Measurements from ENCODE around the gene TRDMT1.

Gene TRDMT1

GRCh38 chr10:17228091-17229015, 26.9 kb upstream of the TRDMT1 start, which contains the start of gene VIM:
Gene VIM (plus strand): TSS chr10:17228241. CDS start chr10:17229423, 1,182 bp downstream.
- TF ChIP-seq CTCF (IDR thresholded peaks at IDR 0.05; ENCODE audit: control extremely low read depth, extremely low read depth, low read depth, missing control alignments) = no peak
- POLR2A ChIA-PET = interaction anchor here (0.6 kb wide), 1 partner anchor 411 kb away, joined by 4 read pairs; the partner anchor contains the start of gene RSU1
- CTCF ChIA-PET = interaction anchor here (1.0 to 2.4 kb wide), 4 partner anchors 9 to 27 kb away, joined by 3 to 8 read pairs (median 6); partner anchors contain the start of gene TRDMT1
- DNase-seq (ENCODE audit: extremely low spot score) = peak; percentile 58

GRCh38 chr10:17227367-17228090, 26.1 kb upstream of the TRDMT1 start:
- peak; percentile 48 for DNase-seq (ENCODE audit: extremely low spot score)
- TF ChIP-seq CTCF (IDR thresholded peaks at IDR 0.05; ENCODE audit: control extremely low read depth, extremely low read depth, low read depth, missing control alignments) = no peak
- ChIA-PET CTCF (interaction anchor here (1.0 to 1.7 kb wide), 4 partner anchors 8 to 17 kb away, joined by 3 to 6 read pairs (median 3); no protein-coding TSS in a partner anchor), POLR2A (no interaction called here)

DNA sequence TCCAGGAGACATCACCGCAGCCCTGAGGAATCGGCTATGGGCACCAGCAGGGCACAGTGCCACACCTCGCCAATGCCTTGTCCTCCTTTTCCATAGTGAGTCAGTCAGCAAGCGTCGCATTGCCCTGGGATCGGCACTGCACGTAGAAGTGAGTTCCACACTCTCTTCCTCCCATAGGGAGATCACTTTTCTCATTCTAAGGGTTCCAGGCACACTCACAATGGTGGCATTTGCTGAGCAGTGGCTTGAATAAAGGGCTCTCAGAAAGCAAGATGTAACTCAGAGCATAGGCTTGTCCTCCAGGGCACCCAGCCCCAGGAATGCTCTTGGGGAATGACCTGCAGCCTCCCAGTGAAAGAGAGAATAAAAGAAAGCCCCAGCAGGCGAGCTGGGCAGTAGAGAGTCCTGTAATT, 25.4 kb upstream of the TRDMT1 start:
- ChIA-PET CTCF (interaction anchor here (1.0 to 1.4 kb wide), 3 partner anchors 11 to 18 kb away, joined by 3 read pairs; no protein-coding TSS in a partner anchor), POLR2A (no interaction called here)
- TF ChIP-seq CTCF (IDR thresholded peaks at IDR 0.05; ENCODE audit: control extremely low read depth, extremely low read depth, low read depth, missing control alignments) = no peak
- no peak for DNase-seq (ENCODE audit: extremely low spot score)

- no peak for DNase-seq (ENCODE audit: extremely low spot score)
- CTCF ChIA-PET = no interaction called here
- TF ChIP-seq CTCF (IDR thresholded peaks at IDR 0.05; ENCODE audit: control extremely low read depth, extremely low read depth, low read depth, missing control alignments) = no peak
- POLR2A ChIA-PET = no interaction called here
Observed at GRCh38 chr10:17225808-17226207, 24.3 kb upstream of the TRDMT1 start.

- CTCF ChIA-PET = no interaction called here
- no peak for DNase-seq (ENCODE audit: extremely low spot score)
- POLR2A ChIA-PET = no interaction called here
- TF ChIP-seq CTCF (IDR thresholded peaks at IDR 0.05; ENCODE audit: control extremely low read depth, extremely low read depth, low read depth, missing control alignments) = no peak
Observed at GRCh38 chr10:17222329-17222728, 20.9 kb upstream of the TRDMT1 start.

DNA sequence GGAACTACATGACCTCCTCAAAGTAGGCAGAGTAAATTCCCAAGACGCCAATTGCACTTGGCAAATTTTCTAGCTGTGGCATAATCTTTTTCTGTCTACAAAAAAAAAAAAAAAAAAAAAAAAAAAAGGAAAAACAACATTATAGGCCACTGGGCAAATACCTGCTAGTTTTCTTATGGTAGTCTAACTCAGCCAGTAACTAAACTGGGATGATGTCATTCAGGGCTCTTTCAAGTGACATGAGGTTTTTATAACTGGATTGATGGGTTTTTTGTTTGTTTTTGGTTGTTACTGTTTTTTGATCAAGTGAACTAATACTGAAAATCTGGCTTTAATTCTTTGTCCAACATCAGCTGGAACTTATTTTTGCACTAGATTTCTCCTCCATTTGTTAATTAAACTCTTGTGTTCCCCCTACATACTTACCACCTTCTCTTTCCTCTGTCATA, 19.2 kb upstream of the TRDMT1 start:
- ChIA-PET POLR2A (no interaction called here), CTCF (interaction anchor here (1.2 to 1.4 kb wide), 3 partner anchors 10 to 31 kb away, joined by 3 to 6 read pairs (median 4); partner anchors contain the start of gene TRDMT1)
- no peak for TF ChIP-seq CTCF (IDR thresholded peaks at IDR 0.05; ENCODE audit: control extremely low read depth, extremely low read depth, low read depth, missing control alignments)
- no peak for DNase-seq (ENCODE audit: extremely low spot score)

Measured in GM10248 (cell line).